GM15510 (cell line): ENCODE data around the gene SPDYE16.
"Not testable (repeated sequence)": the region's sequence is repeated elsewhere in the genome, so short reads cannot be mapped to it uniquely, and the experiment has no call there.

ENCODE experiments used
- POLR2A ChIP-seq: IDR thresholded peaks from 3 replicates; pipeline ENCODE4 v1.6.1; 2011; ENCODE audit warnings: borderline replicate concordance; ENCODE audit not compliant: insufficient read length; ENCODE audit errors: extremely low read depth

Gene SPDYE16, protein sequence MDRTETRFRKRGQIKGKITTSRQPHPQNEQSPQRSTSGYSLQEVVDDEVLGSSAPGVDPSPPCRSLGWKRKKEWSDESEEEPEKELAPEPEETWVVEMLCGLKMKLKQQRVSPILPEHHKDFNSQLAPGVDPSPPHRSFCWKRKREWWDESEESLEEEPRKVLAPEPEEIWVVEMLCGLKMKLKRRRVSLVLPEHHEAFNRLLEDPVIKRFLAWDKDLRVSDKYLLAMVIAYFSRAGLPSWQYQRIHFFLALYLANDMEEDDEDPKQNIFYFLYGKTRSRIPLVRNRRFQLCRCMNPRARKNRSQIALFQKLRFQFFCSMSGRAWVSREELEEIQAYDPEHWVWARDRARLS

DNA sequence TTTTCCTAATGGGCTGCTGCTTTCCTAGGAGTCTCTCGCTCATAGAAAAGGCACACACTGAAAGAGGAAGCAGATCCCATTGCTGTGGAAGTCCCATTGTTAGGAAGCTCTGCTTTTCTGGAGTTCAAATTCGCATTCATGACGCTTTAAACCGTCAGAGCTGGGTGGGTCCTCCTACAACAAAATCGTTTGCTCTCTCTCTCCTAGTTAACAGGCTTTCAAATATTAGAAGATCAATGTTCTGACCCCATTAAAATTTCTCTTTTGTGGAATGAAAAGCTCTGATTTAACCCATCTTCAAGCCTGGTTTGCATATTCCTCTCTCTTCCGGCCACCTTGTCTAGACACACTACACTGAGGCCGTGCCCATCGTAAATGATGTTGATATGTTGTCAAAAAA lies at the start of gene SPDYE16:
TSS of gene SPDYE16 (minus strand) at position 101 of the 400 bp plus-strand sequence. CDS start 1,838 bp downstream, outside the sequence.
- not testable (repeated sequence) for TF ChIP-seq POLR2A

DNA sequence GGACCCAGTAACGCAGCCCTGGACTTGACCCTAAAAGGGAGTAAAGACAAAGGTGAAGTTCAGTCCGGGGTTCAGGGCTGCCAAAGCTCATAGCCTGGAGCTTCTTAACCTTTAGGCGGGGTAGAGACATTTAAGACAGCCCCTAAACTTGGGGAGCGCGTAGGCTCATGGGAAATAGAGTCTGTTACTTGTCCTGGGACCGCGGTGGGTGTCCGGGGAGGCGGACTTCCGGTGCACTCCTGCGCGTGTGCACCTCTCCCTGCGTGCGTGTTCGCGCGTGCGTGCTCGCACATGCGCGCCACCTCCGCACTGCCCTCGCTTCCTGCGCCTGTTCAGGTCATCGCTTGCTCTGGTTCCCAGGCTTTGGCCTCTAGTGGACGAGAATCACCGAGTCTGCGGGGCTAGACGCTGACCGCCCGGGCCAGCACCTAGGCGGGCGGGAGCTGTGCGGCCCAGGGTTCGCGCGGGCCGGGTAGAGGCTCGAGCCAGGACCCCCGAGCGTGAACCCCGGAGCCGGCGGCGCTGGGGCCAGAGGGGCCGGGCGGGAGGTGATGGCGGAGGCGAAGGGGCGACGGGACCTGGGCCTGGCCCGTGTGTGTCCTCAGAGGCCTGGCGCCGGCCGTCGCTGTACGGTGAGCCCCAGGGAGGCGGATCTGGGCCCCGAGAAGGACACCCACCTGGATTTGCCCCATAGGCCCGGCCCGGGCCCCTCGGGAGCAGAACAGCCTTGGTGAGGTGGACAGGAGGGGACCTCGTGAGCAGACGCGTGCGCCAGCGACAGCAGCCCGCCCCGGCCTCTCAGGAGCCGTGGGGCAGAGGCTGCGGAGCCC lies 6.1 kb upstream of the SPDYE16 start:
- peak; percentile 68 for TF ChIP-seq POLR2A

DNA sequence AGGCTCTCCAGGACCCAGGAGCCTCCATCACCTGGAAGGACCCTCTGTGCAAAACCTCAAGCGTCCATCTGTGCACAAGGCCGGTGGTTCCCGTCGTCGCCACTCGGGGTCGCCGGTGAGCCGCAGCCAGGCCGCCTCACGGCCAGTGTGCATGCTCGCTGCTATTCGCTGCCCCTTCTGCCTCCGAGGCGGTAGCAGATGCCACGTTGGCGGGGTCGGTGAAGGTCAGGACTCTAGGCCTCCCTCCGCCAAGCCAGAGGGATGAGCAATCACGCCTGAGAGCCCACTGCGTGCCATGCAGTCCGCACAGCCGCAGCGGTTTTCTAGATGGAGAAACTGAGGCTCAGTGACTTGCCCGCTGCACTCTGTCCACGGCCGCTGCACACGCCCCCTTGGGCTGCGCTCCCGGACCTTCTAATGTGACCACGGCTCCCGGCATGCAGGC lies 27.1 kb downstream of the SPDYE16 start:
- no peak for TF ChIP-seq POLR2A

DNA sequence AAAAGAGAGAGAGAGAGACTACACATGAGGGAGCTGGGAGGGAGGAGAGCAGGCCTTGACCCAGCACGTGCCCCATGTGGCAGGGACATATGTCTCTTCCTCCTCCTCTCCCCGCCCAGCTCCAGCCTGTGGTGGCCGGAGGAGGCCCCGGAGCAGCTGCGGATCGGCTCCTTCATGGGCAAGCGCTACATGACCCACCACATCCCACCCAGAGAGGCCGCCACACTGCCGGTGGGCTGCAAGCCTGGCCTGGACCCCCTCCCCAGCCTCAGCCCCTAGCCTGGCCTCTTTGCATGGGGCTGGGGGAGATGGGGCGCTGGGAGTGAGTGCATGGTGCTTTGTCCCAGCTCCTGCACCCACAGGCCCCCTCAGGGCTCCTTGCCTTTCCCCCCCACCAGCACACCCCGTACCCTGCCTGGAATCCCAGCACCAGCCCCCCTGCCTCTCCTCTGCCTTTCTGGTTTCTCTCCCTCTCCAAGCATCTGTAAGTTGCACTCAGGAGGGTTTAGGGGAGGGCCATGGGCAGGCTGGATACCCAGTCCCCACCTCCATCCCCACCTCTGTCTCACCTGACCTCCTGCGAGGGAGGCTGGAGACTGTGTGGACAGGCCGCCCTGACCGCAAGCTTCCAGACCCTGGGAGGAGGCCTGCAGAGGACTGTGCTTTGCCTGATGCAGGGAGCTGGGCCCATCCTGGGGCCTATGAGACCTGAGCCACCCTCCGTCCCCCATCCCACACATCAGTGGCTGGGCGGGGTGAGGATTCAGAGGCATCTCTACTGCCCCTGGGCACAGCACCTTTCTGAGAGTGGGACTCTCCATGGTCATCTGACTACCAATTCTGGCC lies 27.9 kb downstream of the SPDYE16 start:
- no peak for TF ChIP-seq POLR2A

DNA sequence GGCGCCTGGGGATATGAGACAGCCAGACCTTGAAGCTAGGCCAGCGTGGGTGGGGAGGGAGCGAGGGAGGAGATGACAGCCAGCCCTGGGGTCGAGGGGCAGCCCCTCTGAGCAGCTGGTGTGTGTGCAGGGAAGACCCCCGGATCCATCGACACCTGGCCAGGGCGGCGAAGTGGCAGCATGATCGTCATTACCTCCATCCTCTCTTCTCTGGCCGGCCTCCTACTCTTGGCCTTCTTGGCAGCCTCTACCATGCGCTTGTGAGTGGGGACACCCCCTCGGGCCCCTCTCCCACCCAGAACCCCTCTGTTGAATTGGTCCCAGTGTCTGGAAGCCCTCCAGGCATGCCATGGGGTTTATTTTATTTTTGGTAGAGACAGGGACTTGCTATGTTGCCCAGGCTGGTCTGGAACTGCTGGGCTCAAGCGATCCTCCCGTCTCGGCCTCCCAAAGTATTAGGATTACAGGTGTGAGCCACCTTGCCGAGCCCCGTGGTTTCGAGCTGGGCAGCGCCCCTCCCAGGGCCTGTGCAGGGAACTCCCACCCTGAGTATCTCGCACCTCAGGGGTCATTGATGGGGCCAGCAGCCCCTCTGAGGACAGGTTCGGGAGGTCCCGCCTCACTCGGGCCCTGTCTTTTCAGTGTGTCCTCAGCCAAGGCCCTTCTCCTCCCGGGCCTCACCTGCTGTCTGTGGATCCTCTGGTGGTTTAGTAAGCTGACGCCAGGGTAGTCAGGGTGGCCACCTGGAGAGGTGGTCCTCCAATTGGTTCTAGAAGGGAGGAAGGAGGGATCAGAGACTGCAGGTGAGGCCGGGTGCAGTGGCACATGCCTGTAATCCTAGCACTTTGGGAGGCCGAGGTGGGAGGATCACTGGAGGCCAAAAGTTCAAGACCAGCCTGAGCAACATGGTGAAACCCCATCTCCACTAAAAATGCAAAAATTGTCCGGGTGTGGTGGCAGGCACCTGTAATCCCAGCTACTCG lies 29.0 kb downstream of the SPDYE16 start:
- no peak for TF ChIP-seq POLR2A

DNA sequence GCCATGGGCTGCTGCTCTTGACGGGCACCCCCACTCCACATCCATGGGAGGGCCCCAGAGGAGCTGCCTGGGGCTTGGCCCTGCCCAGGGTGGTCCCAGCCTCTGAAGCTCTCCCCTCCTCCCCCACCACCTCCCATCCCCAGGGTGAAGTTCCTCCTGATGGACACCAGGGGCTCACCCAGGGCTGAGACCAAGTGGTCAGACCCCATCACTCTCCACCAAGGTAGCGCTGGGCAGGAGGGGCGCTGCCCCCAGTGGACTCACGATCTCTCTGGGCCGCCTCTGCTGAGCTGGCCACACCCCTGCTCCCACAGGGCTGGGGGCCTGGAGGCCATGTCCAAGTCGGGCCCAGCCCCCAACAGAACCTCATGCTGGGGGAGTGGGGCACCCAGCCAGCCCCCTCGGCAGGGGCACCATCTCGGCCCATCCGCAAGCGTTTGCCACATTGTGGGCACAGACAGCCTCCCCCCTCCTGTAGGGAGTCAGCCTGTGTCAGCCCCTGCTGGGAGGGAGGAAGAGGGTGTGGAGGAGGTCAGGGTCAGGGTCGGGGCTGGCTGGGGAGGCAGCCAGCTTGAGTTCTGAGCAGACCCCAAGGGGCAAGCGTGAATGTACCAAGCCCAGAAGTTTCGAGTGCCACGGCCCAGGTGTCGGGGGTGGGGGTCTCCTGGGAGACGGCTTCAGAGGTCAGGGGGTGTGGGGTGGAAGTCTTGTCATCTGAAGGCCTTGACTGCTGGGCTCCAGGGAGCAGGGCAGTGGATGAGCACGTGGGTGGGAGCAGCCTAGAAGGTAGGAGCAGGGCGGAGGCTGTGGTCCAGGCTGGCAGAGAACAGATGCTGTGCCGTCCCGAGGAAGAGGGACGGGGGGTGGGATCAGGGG lies 29.9 kb downstream of the SPDYE16 start:
- no peak for TF ChIP-seq POLR2A

DNA sequence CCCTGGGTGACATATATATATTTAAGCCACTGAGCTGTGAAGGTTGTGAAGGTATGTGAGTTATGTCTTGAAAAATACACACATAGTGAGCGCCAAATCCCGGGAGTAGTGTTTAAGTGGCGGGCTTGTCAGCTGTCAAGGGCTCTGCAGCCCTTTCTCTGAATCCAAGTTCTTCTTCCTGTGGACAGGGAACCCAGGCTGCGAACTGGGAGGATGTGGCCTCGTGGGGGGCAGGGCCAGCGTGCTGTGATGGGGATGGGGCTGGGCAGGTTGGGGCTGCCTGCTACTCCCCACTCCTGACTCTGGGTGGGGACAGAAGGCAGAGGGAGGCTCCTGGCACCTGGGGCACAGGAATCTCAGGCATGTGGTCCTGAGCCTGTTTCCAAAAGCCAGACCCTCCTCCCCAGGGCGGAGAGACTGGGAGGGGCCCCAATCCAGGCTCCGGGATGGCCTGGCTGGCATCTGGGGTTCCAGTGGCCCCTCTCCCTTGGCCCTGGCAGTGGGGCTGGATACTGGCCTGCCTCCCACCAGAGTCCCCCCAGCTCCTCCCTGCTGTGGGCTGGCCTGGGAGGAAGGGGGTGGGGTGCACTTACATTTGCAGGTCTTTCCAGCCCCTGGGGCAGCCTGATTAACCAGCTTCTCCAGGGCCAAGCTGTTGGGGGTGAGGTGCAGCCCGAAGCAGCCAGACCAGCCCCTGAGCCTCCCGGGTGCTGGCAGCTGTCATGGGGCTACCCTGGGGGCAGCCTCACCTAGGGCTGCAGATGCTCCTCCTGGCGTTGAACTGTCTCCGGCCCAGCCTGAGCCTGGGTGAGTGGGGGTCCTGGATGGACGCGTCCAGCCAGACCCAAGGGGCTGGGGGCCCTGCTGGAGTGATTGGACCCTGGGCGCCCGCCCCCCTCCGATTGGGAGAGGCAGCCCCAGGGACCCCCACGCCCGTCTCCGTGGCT lies 32.9 kb downstream of the SPDYE16 start, which contains the start of gene UPK3B:
TSS of gene UPK3B (plus strand) at position 622 of the 947 bp plus-strand sequence. CDS start at position 723, 101 bp downstream.
- no peak for TF ChIP-seq POLR2A

DNA sequence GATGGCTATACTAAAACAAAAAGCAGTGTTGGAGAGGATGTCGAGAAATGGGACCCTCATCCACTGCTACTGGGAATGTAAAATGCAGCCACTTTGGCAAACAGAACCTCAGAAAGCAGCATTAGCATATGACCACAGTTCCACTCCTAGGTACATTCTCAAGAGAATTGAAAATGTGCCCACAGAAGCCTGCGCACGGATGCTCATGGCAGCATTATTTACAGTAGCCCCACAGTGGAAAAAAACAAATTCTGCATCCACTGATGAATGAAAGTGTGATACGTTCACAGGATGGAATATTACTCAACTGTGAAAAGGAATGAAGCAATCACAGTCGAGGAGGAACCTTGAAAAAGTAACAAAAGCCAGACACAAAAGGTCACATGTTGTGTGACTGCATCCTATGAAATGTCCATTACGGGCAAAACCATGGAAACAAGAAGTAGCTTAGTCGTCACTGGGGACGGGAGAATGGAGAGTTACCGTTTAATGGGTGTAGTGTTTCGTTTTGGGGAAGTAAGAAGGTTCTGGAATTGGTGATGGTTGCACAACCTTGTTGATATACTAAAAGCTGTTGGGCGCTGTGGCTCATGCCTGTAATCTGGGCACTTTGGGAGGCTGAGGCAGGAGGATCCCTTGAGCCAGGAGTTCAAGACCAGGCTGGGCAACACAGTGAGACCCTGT lies 35.2 kb downstream of the SPDYE16 start:
- no peak for TF ChIP-seq POLR2A

DNA sequence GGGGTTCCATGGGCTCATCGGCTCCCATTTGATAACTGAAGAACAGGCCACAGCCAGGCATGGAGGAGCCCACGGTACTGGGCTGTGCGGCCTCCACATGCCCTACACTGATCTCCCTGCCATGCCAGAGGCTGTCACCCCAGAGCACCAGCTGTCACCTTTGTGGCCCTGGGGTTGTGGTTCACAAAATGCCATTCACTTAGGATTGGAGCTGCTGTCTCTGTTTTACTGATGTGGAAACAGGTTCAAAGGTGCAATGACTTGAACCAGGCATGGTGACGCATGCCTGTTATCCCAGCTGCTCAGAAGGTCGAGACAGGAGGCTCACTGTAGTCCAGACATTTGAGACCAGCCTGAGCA lies 37.0 kb downstream of the SPDYE16 start:
- TF ChIP-seq POLR2A, result no peak

DNA sequence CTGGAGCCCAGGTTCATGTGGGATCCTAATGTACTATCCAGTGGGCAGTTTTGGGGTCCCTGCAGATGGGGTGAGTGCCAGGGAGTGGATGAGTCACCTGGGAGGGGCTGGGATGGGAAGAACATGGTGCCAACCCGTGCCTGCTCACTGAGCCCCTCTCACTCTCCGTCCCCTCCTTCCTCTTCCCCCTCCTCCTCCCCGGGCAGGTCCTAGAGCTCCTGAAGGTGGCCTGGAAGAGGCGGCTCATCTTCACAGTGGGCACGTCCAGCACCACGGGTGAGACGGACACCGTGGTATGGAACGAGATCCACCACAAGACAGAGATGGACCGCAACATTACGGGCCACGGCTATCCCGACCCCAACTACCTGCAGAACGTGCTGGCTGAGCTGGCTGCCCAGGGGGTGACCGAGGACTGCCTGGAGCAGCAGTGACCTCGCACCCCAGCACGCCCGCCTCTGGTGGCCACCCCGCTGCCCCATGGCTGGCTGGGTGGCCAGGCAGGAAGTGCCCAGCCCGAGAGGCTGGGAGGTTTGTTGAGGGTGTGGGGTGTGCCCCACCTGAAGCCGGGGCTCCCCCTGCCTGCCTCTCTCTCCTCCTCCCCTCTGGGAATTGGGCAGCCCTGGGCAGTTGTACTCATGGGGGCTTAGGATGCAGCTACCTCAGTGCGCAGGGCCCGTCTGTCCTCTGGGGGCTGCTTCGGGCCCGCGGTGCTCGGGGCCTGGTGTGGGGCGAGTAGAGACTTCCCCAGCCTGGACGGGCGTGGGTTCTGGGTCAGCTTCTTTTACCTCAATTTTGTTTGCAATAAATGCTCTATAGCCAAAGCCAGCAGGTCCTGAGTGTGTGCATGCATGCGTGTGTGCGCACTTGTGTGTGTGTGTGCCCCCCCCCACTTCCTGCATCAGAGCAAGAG lies 37.7 kb downstream of the SPDYE16 start:
- no peak for TF ChIP-seq POLR2A
